Gastroesophageal sphincter (tissue), 4 donors: ENCODE data around the gene DMGDH. TPM values are rescaled to one million over a fixed set of nuclear protein-coding genes. Genes with fewer than 3 reads are reported as not detected.

Experiments
- ATAC-seq: fragments of 150-250 bp; one replicate; pipeline ENCODE4 v1.9.1; 2016; ENCODE audit warnings: mild to moderate bottlenecking, moderate library complexity
- H3K27ac ChIP-seq, 4 donors: fragments of 200-600 bp; sonication (generic) in 3 of 4; 1 replicate in 3 of 4; 2 replicates in 1 of 4; pipeline ENCODE4 v1.5.1; 2016 to 2019
- H3K27me3 ChIP-seq: fragments of 200-600 bp; sonication (generic); one replicate; pipeline ENCODE4 v1.5.1; 2019
- H3K36me3 ChIP-seq, 2 donors: fragments of 200-600 bp; sonication (generic); one replicate each; pipeline ENCODE4 v1.5.1; 2019; ENCODE audit warnings: control low read depth in 1 of 2
- H3K4me1 ChIP-seq, 3 donors: fragments of 200-600 bp; sonication (generic); 1 replicate in 2 of 3; 2 replicates in 1 of 3; pipeline ENCODE4 v1.5.1; 2016 to 2019; ENCODE audit warnings: control low read depth in 2 of 3
- H3K4me3 ChIP-seq, 2 donors: fragments of 200-600 bp; sonication (generic); one replicate each; pipeline ENCODE4 v1.5.1; 2019; ENCODE audit warnings: mild to moderate bottlenecking in 1 of 2, moderate library complexity in 1 of 2
- H3K9me3 ChIP-seq, 3 donors: fragments of 200-600 bp; sonication (generic); one replicate each; pipeline ENCODE4 v1.5.1; 2017 to 2019; ENCODE audit warnings: control low read depth in 2 of 3
- EP300 ChIP-seq: sonication (generic); formaldehyde crosslinking; IDR thresholded peaks from one replicate; pipeline ENCODE4 v1.6.1; 2017; ENCODE audit warnings: antibody characterized with exemption, mild to moderate bottlenecking
- POLR2A ChIP-seq, 2 donors: fragments of 450-650 bp; IDR thresholded peaks; one replicate each; pipeline ENCODE4 v1.6.1; 2017; ENCODE audit warnings: antibody characterized with exemption in 2 of 2, mild to moderate bottlenecking in 2 of 2, moderate library complexity in 1 of 2
- POLR2AphosphoS5 ChIP-seq: sonication (generic); formaldehyde crosslinking; IDR thresholded peaks from one replicate; pipeline ENCODE4 v1.6.1; 2017; ENCODE audit warnings: antibody characterized with exemption
- WGBS, 2 donors: methylation state at CpG; one replicate each; pipeline ENCODE4 v1.1.5; 2018; ENCODE audit warnings: low coverage in 1 of 2; 5-methylcytosine and 5-hydroxymethylcytosine counted together
- total RNA-seq, 4 donors: library from RNA; depleted of rRNA; stranded (reverse); fragments of >200 nt; gene quantifications; one replicate each; pipeline ENCODE4 v1.1.0, GENCODE V29; 2016
- TF ChIP-seq, protein P1 (sequence below), 4 experiments: fragments of 200-600 bp in 2 of 4; fragments of 450-650 bp in 2 of 4; sonication (generic) in 1 of 4; IDR thresholded peaks; one replicate each; pipeline ENCODE4 v1.5.1; 2017 to 2019; ENCODE audit warnings: antibody characterized with exemption in 4 of 4, mild to moderate bottlenecking in 2 of 4, moderate library complexity in 2 of 4

The DMGDH gene
- total RNA-seq, 4 donors from 2014 or later, result 4.7 to 7.3 (median 6.0) TPM

- ATAC-seq, result no peak
Observed at GRCh38 chr5:79031485-79031867, 38.0 kb downstream of the DMGDH start.

DNA sequence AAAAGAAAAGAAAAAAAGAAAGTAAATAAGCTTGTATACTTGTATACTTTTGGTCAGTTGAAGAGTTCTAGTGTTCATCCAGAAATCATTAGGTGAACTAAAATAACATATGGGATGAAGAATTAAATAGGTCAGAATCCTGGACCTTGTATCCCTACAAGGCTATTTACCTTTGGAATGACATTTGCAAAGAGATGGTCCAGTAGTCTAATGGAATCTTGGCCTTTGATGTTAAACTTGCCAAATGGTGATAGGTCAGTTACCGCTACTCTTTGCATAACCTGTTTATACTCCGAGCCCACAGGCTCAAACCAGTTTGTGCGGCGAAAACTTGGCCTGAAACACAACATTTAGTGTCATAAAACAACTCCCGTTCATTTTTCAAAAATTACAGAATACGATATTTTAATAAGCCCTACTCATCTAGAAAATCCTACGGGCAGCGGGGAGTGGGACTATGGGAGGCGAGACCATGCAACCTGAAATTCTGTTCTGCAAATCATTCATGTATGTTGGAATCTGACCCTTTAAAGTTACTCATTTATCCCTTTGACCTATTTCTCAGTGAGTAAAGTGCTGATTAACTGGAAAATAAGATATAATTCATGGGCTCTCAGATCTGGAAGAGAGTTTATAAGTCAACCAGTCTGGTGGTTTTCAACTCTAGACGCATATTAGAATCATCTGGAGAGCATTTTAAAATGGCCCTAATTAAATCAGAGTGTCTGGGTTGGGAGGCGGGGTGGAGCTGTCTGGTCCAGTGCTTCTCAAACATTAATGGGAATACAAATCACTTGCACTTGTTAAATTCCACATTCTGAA is 38.6 kb downstream of the DMGDH start:
- TF ChIP-seq EP300 (no peak), POLR2AphosphoS5 (no peak), POLR2A (IDR thresholded peaks at IDR 0.05) (no peak)
- TF ChIP-seq, protein P1, sequence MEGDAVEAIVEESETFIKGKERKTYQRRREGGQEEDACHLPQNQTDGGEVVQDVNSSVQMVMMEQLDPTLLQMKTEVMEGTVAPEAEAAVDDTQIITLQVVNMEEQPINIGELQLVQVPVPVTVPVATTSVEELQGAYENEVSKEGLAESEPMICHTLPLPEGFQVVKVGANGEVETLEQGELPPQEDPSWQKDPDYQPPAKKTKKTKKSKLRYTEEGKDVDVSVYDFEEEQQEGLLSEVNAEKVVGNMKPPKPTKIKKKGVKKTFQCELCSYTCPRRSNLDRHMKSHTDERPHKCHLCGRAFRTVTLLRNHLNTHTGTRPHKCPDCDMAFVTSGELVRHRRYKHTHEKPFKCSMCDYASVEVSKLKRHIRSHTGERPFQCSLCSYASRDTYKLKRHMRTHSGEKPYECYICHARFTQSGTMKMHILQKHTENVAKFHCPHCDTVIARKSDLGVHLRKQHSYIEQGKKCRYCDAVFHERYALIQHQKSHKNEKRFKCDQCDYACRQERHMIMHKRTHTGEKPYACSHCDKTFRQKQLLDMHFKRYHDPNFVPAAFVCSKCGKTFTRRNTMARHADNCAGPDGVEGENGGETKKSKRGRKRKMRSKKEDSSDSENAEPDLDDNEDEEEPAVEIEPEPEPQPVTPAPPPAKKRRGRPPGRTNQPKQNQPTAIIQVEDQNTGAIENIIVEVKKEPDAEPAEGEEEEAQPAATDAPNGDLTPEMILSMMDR (IDR thresholded peaks at IDR 0.05), result no peak
- no peaks in the 10 kb centered on the region for H3K27me3 ChIP-seq
- no peaks in the 10 kb centered on the region for H3K36me3 ChIP-seq
- 95 to 96% methylated on average over 10 of the region's 11 CpGs for WGBS, 2 donors
- no peaks in the 10 kb centered on the region for H3K9me3 ChIP-seq
- ATAC-seq, result no peak
- H3K27ac ChIP-seq, result no peak overlapping the region
- H3K4me3 ChIP-seq, result no peak overlapping the region
- H3K4me1 ChIP-seq, result no peaks in the 10 kb centered on the region

More at GRCh38 chr5:79031485-79031867, 38.0 kb downstream of the DMGDH start:
- Histone ChIP-seq H3K27ac (no peak overlapping the region), H3K27me3 (no peaks in the 10 kb centered on the region), H3K9me3 (no peaks in the 10 kb centered on the region), H3K36me3 (no peaks in the 10 kb centered on the region), H3K4me1 (no peaks in the 10 kb centered on the region), H3K4me3 (no peak overlapping the region)
- WGBS, 2 donors, result 100% methylated on average over 1 of the region's 1 CpG
- TF ChIP-seq, protein P1 (IDR thresholded peaks at IDR 0.05), result no peak

GRCh38 chr5:79025054-79025472 is 44.4 kb downstream of the DMGDH start:
- no peaks in the 10 kb centered on the region for H3K9me3 ChIP-seq
- ATAC-seq, result peak; percentile 68
- H3K4me3 ChIP-seq, result peak overlapping the region; percentile 38 to 41
- H3K27me3 ChIP-seq, result no peaks in the 10 kb centered on the region
- 6 to 12% methylated on average over 3 to 12 of the region's 13 CpGs for WGBS, 2 donors
- H3K36me3 ChIP-seq, result no peaks in the 10 kb centered on the region
- TF ChIP-seq, protein P1 (IDR thresholded peaks at IDR 0.05), result peak; percentile 76 to 96 (median 94)
- TF ChIP-seq POLR2A (IDR thresholded peaks at IDR 0.05), result no peak
- H3K4me1 ChIP-seq, result peaks cover 0 to 44% (median 0%) of the 10 kb centered on the region in 3 donors
- H3K27ac ChIP-seq, result peak overlapping the region in 3 of 4 donors; percentile 59 to 83 (median 74)

DNA sequence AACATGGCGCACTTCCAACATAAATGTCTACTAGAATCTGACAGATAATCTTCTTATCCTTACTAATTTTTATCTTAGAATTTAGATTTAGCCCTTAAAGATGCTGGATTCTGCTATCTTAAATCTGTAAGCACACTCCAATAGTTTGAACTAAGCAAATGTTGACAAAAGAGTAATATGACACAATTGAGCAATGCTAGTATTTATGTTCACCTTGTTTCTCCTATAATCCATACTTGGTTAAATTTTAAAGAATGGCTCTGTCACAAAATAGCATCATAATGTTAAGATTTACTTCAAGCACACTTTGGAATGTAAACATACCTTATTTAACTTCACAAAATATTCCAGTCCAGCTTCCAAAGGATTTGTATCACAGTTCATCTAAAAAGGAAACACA is 45.5 kb downstream of the DMGDH start:
- H3K4me3 ChIP-seq, result no peak overlapping the region
- H3K27me3 ChIP-seq, result no peaks in the 10 kb centered on the region
- H3K4me1 ChIP-seq, result peaks cover 0 to 46% (median 0%) of the 10 kb centered on the region in 3 donors
- no peak for TF ChIP-seq POLR2A (IDR thresholded peaks at IDR 0.05)
- TF ChIP-seq, protein P1 (IDR thresholded peaks at IDR 0.05), result no peak
- TF ChIP-seq POLR2AphosphoS5, result no peak
- TF ChIP-seq EP300, result no peak
- H3K9me3 ChIP-seq, result no peaks in the 10 kb centered on the region
- no peak for ATAC-seq
- WGBS, 2 donors, result 100% methylated on average over 1 of the region's 1 CpG; no CpG with 5 or more reads in 1 of the 2 donors
- peak overlapping the region in 3 of 4 donors; percentile 74 to 83 (median 81) for H3K27ac ChIP-seq
- no peaks in the 10 kb centered on the region for H3K36me3 ChIP-seq

DNA sequence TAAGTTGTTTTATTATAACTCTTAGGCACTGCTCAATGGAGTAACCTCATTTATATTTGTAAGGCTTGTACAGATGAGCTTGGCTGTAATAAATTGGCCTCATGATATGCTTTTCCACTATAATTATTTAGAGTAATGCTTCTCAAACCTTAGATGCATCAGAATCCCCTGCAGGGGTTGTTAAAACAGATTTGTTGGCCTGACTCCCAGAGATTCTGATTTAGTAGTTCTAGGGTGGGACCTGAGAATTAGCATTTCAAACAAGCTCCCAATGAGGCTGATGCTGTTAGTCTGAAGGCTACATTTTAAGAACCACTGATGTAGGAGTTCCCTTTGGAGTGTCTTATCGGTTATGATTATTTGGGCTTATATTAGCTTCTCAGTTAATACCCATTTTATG is 46.1 kb downstream of the DMGDH start:
- WGBS, 2 donors, result 75 to 88% methylated on average over 1 of the region's 1 CpG
- Histone ChIP-seq H3K4me1 (peaks cover 0 to 46% (median 0%) of the 10 kb centered on the region in 3 donors), H3K36me3 (no peaks in the 10 kb centered on the region), H3K9me3 (no peaks in the 10 kb centered on the region), H3K27ac (peak overlapping the region in 3 of 4 donors; percentile 74 to 83 (median 81)), H3K27me3 (no peaks in the 10 kb centered on the region), H3K4me3 (no peak overlapping the region)
- TF ChIP-seq POLR2AphosphoS5, result no peak
- ATAC-seq, result no peak
